ENCODE data around the gene MACROD2. TPM values are rescaled to one million over a fixed set of nuclear protein-coding genes. Genes with fewer than 3 reads are reported as not detected.

MACROD2 gene
- total RNA-seq, 3 donors from 2014 or later, result 3.2 to 7.6 (median 6.4) TPM

- intact Hi-C loops (cut with DNase I, micrococcal nuclease), result no loop called here
- Histone ChIP-seq H3K4me1 (ENCODE audit: low read depth) (no peaks in the 10 kb centered on the region), H3K36me3 (ENCODE audit: low read depth) (no peaks in the 10 kb centered on the region), H3K9me3 (no peaks in the 10 kb centered on the region), H3K4me3 (no peak overlapping the region)
- DNase-seq (no peak), ATAC-seq (peak; percentile 31)
- no peak for TF ChIP-seq CTCF (IDR thresholded peaks at IDR 0.05)
Observed at GRCh38 chr20:14288341-14289330, 293.3 kb downstream of the MACROD2 start.

DNA sequence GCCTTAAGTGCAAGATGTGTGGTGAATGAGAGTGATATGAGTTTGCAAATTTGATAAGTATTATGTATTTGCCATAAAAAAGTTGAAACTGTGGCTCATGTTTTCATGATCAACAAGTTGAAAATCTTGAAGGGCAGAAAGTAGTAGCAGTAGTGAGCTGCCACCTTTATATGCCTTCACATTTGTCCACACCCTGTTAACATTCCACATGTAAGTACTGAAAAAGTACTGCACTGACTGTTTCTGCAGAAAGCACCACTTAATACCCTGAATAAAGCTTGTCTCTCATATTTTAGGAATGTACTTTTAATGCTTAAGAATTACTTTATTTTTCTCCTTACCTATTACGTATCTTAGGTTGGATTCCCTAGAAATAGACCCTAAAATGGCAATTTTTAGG is 296.2 kb downstream of the MACROD2 start:
- ATAC-seq, result no peak
- no peak for DNase-seq
- TF ChIP-seq CTCF (IDR thresholded peaks at IDR 0.05), result no peak
- H3K4me1 ChIP-seq (ENCODE audit: low read depth), result no peaks in the 10 kb centered on the region
- H3K9me3 ChIP-seq, result no peaks in the 10 kb centered on the region
- H3K4me3 ChIP-seq, result no peak overlapping the region
- intact Hi-C loops (cut with DNase I, micrococcal nuclease), result no loop called here
- H3K36me3 ChIP-seq (ENCODE audit: low read depth), result no peaks in the 10 kb centered on the region

DNA sequence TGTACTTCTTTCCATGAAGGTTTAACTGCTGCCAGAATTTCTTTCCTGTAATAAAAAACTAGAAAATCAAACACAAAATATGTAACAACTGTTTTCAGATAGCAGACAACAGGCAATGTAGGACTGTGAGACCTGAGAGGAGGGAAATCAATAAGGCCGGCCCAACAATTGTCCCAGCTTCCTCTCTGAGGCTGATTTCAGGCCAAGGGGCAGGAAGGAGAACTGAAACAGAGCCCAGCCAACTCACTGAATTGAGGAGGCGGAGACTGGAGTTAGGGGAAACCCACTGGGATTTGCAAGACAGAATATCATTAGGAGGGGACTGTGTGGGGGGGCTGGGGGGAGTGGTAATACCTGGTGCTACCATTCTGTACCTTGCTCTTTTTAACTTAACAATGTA is 299.9 kb downstream of the MACROD2 start:
- intact Hi-C loops (cut with DNase I, micrococcal nuclease), result no loop called here
- H3K36me3 ChIP-seq (ENCODE audit: low read depth), result no peaks in the 10 kb centered on the region
- no peaks in the 10 kb centered on the region for H3K9me3 ChIP-seq
- no peak overlapping the region for H3K4me3 ChIP-seq
- DNase-seq (no peak), ATAC-seq (peak; percentile 25)
- TF ChIP-seq CTCF (IDR thresholded peaks at IDR 0.05), result no peak
- H3K4me1 ChIP-seq (ENCODE audit: low read depth), result no peaks in the 10 kb centered on the region

- no peak for TF ChIP-seq CTCF (IDR thresholded peaks at IDR 0.05)
- no peaks in the 10 kb centered on the region for H3K36me3 ChIP-seq (ENCODE audit: low read depth)
- no peaks in the 10 kb centered on the region for H3K4me1 ChIP-seq (ENCODE audit: low read depth)
- no peak overlapping the region for H3K4me3 ChIP-seq
- DNase-seq (no peak), ATAC-seq (no peak)
- H3K9me3 ChIP-seq, result no peaks in the 10 kb centered on the region
- intact Hi-C loops (cut with DNase I, micrococcal nuclease), result no loop called here
Observed at GRCh38 chr20:14295770-14296309, 300.5 kb downstream of the MACROD2 start.

DNA sequence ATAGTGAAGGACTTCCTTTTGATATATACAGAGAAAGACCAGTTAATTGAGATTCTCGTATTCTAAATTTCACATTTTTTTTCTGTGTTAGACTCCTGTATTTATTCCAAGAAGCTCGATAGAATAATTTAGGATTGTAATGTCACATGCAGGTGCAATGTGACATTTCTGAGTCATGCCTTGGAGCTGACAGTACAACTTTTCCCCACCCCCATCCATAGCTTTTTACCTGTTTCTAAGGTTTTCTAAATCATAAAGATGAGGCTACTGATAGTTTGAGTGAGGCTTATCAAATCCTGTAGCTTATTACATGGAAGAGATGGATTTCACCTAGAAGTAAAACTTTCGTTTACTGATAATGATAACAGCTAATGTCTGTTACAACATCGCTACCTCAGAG is 304.5 kb downstream of the MACROD2 start:
- no peak for TF ChIP-seq CTCF (IDR thresholded peaks at IDR 0.05)
- Histone ChIP-seq H3K4me3 (no peak overlapping the region), H3K4me1 (ENCODE audit: low read depth) (no peaks in the 10 kb centered on the region), H3K36me3 (ENCODE audit: low read depth) (no peaks in the 10 kb centered on the region), H3K9me3 (no peaks in the 10 kb centered on the region)
- intact Hi-C loops (cut with DNase I, micrococcal nuclease), result no loop called here
- ATAC-seq, result no peak
- no peak for DNase-seq
